HG03520 (cell line): ENCODE data around the gene GARS1.
A peak's percentile ranks its signal among the peaks of the same experiment; 100 is the strongest.
"Not testable (repeated sequence)": the region's sequence is repeated elsewhere in the genome, so short reads cannot be mapped to it uniquely, and the experiment has no call there.

Experiments used
- ATAC-seq: cut with Tn5 transposase; IDR thresholded peaks from one replicate; pipeline ENCODE4 v1.9.1; 2021; ENCODE audit warnings: mild to moderate bottlenecking, moderate library complexity; ENCODE audit not compliant: unreplicated experiment

Gene GARS1

GRCh38 chr7:30594540-30595435 is at the start of gene GARS1:
GARS1 (plus strand) TSS chr7:30594878; CDS start chr7:30594922, 44 bp downstream.
- ATAC-seq = peak; percentile 89

GRCh38 chr7:30545791-30546555 is 48.7 kb upstream of the GARS1 start:
- ATAC-seq = no peak

- ATAC-seq = no peak
These were observed 48.1 kb upstream of the GARS1 start for GRCh38 chr7:30546596-30546995.

GRCh38 chr7:30548845-30549244 is 45.8 kb upstream of the GARS1 start:
- ATAC-seq = no peak

- ATAC-seq = no peak
These were observed 44.7 kb upstream of the GARS1 start for GRCh38 chr7:30549931-30550493.

GRCh38 chr7:30552330-30552729 is 42.3 kb upstream of the GARS1 start:
- ATAC-seq = no peak

GRCh38 chr7:30553141-30553540 is 41.5 kb upstream of the GARS1 start:
- no peak for ATAC-seq

- ATAC-seq = no peak
These were observed 41.1 kb upstream of the GARS1 start for GRCh38 chr7:30553546-30553945.

GRCh38 chr7:30555525-30555924 is 39.2 kb upstream of the GARS1 start:
- ATAC-seq = no peak

- no peak for ATAC-seq
These were observed 37.8 kb upstream of the GARS1 start for GRCh38 chr7:30556840-30557239.

- ATAC-seq = no peak
These were observed 37.4 kb upstream of the GARS1 start for GRCh38 chr7:30557245-30557644.

GRCh38 chr7:30559611-30560010 is 35.1 kb upstream of the GARS1 start:
- ATAC-seq = no peak

- ATAC-seq = no peak
These were observed 33.3 kb upstream of the GARS1 start for GRCh38 chr7:30561389-30561788.

- no peak for ATAC-seq
These were observed 32.2 kb upstream of the GARS1 start for GRCh38 chr7:30562498-30562897.

- no peak for ATAC-seq
These were observed 31.8 kb upstream of the GARS1 start for GRCh38 chr7:30562909-30563308.

- no peak for ATAC-seq
These were observed 31.2 kb upstream of the GARS1 start for GRCh38 chr7:30563326-30563942.

GRCh38 chr7:30564243-30564892 is 30.3 kb upstream of the GARS1 start:
- ATAC-seq = peak; percentile 81

- no peak for ATAC-seq
These were observed 28.1 kb upstream of the GARS1 start for GRCh38 chr7:30566596-30566995.

GRCh38 chr7:30567081-30567480 is 27.6 kb upstream of the GARS1 start:
- no peak for ATAC-seq

- not testable (repeated sequence) for ATAC-seq
These were observed 24.4 kb upstream of the GARS1 start for GRCh38 chr7:30570238-30570637.
